HG03432 (cell line): ENCODE results near the gene INO80D.
A peak's percentile ranks its signal among the peaks of the same experiment; 100 is the strongest.
"Not testable (repeated sequence)": the region's sequence is repeated elsewhere in the genome, so short reads cannot be mapped to it uniquely, and the experiment has no call there.

Experiments used
- ATAC-seq: cut with Tn5 transposase; IDR thresholded peaks from one replicate; pipeline ENCODE4 v1.9.1; 2021; ENCODE audit warnings: mild to moderate bottlenecking, moderate library complexity; ENCODE audit not compliant: unreplicated experiment

INO80D gene

DNA sequence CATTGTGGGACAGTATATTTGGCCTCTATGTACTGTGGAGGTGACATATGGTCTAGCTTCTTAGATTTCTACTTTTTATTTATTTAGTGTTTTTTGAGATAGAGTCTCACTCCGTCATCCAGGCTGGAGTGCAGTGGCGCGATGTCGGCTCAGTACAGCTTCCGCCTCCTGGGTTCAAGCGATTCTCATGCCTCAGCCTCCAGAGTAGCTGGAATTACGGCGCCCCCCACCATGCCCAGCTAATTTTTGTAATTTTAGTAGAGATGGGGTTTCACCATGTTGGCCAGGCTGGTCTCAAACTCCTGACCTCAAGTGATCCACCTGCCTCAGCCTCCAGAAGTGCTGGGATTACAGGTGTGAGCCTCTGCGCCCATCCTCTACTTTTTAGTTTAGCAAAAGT lies 99.6 kb downstream of the INO80D start:
- not testable (repeated sequence) for ATAC-seq

DNA sequence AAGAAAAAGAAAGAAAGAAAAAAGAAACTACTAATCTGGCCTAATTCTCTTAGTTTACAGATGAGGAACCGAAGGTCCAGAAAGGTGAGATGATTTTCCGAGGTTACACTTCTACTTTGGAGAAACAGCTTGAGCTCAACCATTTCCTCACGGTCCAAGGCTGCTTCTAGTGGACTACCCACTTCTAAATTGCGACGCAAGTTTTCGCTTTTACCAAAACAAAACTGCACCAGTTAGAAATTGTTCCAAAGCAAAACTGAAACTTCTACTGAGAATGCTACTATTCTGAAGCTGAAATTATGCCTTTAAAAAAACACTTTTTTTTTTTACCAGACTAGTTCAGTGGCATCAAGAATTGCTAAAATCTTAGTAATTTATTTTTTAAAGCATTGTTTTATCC lies 101.6 kb downstream of the INO80D start:
- peak; percentile 88 for ATAC-seq

DNA sequence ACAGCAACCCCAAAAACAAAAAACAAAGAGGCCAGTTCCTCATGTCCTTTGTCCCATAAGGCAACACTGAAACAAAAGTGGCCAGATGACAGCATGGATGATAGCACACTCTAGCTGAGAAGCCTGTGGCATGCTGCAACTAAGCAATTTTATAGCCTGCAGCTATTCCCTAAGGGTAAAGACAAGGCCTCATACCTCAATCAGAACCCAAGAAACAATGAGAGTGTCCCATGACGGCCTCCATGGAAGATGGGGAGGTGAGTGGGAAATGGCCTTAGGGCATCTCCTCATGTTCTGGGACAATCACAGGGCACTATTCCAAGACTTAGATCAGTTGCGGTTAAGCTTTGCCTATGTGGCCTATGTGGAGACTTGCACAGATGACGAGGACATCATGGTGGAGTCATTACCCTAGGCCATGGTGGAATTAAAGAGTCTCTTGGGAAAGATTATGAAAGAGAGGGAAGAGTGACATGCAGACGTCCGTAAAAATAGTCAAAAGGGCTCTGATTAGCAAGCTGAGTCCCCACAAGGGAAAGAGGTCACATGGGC lies 103.1 kb downstream of the INO80D start:
- no peak for ATAC-seq

DNA sequence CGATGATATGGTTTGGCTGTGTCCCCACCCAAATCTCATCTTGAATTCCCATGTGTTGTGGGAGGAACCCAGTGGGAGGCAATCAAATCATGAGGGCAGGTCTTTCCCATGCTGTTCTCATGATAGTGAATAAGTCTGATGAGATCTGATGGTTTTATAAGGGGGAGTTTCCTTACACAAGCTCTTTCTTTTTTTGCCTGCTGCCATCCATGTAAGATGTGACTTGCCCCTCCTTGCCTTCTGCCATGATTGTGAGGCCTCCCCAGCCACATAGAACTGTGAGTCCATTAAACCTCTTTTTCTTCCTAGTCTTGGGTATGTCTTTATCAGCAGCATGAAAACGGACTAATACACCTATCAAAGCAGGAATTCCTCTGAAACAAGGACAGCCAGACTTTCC lies 107.2 kb downstream of the INO80D start:
- ATAC-seq: not testable (repeated sequence)

DNA sequence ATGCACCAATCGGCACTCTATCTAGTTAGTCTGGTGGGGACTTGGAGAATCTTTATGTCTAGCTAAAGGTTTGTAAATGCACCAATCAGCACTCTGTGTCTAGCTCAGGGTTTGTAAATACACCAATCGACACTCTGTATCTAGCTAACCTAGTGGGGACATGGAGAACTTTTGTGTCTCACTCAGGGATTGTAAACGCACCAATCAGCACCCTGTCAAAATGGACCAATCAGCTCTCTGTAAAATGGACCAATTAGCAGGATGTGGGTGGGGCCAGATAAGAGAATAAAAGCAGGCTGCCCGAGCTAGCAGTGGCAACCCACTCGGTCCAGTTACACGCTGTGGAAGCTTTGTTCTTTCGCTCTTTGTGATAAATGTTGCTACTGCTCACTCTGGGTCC lies 108.3 kb downstream of the INO80D start:
- not testable (repeated sequence) for ATAC-seq

GRCh38 chr2:205976934-205977659 lies 108.9 kb downstream of the INO80D start:
- ATAC-seq: not testable (repeated sequence)

DNA sequence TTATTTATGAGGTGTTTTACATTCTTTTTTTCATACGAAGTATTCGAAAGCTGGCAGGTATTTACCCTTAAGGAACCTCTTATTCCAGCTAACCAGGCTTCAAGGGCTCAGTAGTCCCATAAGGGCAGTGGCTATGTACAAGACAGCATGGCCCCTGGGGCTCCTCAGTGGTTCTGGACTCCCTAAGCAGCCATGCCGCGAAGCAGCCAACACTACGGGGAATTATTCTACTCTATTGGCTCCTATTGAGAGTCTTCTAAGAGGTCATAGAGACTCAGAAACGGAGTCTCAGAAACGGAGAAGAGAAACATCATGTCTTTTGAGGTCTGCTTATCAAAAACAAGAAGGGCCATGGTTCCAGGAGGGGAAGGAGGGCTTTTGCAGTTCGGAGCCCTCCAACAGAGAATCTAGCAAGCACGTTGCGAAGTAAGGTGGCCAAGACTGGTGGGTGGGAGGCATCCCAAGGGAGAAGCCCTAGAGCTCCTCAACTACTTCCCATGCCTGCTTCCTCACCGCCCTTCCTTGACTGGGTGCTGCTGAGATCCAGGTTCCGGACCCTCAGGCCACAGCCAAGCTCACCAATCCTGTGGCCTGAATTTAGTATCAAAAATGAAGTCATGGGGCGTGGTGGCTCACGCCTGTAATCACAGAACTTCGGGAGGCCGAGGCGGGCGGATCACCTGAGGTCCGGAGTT lies 109.7 kb downstream of the INO80D start:
- ATAC-seq: no peak

- ATAC-seq: peak; percentile 86
These were observed 110.7 kb downstream of the INO80D start for GRCh38 chr2:205975082-205975949.

GRCh38 chr2:205972113-205972512 lies 113.9 kb downstream of the INO80D start:
- ATAC-seq: no peak

- ATAC-seq: no peak
These were observed 115.6 kb downstream of the INO80D start for GRCh38 chr2:205970348-205970747.

GRCh38 chr2:205969584-205969983 lies 116.4 kb downstream of the INO80D start:
- ATAC-seq: peak; percentile 67

GRCh38 chr2:205967391-205968075 lies 118.4 kb downstream of the INO80D start:
- ATAC-seq: no peak

DNA sequence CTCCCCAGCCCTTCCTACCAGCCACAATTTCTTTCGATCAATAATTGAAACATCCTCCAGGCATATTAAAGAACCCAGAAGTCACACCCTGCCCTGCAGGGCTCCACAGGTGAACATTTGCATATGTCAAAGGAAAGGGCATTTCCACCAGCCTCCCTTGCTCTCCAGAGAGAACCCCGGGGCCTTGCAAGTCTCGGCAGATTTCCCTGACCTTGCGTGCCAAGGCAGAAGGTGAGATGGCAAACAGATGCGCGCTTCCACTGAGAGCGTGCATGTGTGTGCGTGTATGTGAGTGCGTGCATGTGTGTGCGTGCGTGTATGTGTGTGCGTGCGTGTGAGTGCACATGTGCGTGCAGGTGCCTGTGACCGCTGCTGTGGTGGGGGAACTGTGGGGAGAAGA lies 120.3 kb downstream of the INO80D start:
- no peak for ATAC-seq

- ATAC-seq: no peak
These were observed 121.7 kb downstream of the INO80D start for GRCh38 chr2:205964111-205964761.

DNA sequence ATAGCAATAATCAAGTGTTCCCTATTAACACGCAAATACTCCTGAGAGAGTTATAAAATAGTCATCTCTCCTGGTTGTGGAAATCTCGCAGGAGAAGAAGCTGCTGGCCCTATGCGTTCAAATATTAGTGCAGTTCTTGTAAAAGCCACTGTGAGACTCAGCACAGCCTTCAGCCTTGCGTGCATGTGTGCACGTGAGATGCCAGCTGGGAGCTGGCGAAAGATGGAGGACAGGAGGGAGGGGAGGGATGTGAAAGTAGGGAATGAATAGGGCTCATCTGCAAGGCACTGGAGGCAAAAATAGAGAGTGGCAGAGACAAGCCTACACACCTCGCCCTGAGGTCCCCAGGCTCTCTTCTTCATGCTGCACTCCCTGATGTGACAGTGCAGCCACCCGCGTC lies 126.5 kb downstream of the INO80D start:
- ATAC-seq: no peak

DNA sequence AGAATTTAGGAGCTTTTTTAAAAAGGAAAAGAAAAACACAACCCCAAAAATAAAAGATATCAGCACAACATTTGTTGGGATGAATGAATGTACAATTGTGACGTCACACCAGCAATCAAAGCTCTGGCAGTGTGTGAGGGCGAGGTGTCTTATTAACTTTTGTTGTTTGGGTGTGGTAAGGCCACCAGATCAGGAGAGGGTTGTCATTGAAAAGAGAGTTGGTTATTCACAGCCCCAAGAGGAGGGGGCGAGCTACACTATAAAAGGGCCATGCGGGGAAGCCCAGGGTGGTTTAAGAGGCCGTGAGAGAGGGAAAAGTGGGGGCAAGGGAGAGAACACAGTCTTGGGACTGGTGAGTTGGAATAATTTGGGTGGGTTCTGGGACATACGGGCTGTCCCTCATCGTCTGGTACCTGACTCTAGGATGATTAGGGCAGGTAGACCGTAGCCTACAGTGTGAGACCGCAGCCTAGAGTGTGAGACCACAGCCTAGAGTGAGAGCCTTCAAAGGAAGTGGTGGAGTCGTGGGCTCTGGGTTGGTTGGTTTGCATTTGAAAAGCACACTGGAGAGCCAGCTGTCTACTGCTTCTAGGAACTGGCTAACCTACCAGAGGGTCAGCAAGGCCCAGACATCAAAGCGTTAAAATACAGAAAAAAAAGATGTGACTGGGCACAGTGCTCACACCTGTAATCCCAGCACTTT lies 128.4 kb downstream of the INO80D start:
- no peak for ATAC-seq

GRCh38 chr2:205954707-205955106 lies 131.3 kb downstream of the INO80D start:
- no peak for ATAC-seq

DNA sequence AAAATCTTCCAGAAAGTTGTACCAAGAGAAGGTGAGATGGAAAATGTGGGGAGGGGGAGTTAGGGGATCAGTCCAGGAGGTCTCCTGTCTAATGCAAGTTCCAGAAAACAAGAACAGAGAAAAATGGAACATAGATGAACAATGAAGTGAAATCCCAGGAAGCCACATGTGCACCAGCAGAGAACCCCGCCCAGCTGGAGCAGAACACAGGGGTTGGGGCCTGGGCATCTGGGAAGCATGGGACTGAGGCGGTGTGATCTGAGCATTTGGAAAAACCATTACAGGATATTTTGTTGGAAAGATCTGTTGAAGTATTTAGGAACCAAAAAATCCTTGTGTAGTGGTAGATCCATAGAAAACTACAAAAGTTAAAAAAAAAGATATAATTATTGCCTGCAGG lies 133.7 kb downstream of the INO80D start:
- no peak for ATAC-seq

DNA sequence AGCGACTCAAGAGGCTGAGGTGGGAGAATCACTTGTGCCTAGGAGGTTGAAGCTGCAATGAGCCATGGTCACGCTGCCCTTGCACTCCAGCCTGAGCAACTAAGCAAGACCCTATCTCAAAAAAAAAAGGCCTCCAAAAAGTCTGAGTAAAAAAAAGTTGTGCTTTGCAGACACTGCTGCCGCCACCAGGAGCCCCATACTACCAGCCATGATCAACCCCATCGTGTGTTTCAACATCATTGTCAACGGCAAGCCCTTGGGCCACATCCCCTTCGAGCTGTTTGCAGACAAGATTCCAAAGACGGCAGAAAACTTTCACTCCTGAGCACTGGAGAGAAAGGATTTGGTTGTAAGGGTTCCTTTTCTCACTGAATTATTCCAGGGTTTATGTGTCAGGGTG lies 137.1 kb downstream of the INO80D start:
- ATAC-seq: no peak

DNA sequence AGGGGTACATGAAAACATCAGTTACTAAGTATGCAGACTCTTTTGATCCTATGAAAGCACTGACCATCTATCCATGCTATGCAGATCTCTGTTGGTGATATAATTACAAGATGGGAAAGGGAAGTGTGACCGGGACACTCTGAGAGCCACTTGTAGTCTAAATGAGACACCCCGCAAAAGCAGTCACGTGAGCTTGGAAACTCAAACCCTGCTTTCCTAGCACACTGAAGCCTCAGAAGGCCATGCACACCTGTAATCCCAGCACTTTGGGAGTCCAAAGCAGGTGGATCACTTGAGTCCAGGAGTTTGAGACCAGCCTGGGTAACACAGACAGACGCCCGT lies 137.5 kb downstream of the INO80D start:
- peak; percentile 4 for ATAC-seq
